SW 1271 (cell line): Measurements from ENCODE around the gene ZNF616.
"Not testable (repeated sequence)": the region's sequence is repeated elsewhere in the genome, so short reads cannot be mapped to it uniquely, and the experiment has no call there.

Experiments used
- DNase-seq, 2 experiments: peaks; one replicate each; lab custom pipeline; 2025; lab: John Stamatoyannopoulos, UW

Gene ZNF616

GRCh38 chr19:52110780-52111179 is 29.0 kb downstream of the ZNF616 start:
- DNase-seq = no peak

GRCh38 chr19:52102782-52103181 is 37.0 kb downstream of the ZNF616 start:
- no peak for DNase-seq

DNA sequence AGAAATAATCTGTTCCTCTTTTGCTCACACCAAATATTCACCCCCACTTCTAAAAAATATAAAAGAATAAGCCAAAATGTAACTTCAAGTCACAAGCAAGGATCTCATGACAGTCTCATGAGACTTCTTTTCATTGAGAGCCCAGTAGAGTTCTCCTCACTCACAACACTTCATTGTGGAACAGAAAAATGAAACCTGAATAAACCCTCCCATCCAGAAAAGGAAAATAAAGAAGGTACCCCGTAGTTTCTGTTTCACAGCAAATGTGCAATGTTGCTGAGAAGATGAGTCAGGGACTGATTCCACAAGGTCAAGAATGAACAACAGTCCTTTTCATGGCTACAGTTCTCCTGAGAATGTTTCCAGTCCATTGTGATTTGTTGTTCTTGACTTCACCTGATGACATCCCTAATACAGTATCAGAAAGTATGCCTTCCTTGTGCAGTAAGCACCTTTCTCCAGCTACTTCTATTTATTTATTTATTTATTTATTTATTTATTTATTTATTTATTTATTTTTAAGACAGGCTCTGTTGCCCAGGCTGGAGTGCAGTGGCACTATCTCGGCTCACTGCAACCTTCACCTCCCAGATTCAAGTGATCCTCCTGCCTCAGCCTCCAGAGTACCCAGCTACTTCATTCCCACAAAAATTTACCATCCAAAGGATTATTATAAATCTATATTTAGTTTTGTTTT is 37.7 kb downstream of the ZNF616 start:
- no peak for DNase-seq

- DNase-seq = no peak
These were observed 40.1 kb downstream of the ZNF616 start for GRCh38 chr19:52099497-52100138.

GRCh38 chr19:52096416-52096815 is 43.3 kb downstream of the ZNF616 start:
- DNase-seq = not testable (repeated sequence)

DNA sequence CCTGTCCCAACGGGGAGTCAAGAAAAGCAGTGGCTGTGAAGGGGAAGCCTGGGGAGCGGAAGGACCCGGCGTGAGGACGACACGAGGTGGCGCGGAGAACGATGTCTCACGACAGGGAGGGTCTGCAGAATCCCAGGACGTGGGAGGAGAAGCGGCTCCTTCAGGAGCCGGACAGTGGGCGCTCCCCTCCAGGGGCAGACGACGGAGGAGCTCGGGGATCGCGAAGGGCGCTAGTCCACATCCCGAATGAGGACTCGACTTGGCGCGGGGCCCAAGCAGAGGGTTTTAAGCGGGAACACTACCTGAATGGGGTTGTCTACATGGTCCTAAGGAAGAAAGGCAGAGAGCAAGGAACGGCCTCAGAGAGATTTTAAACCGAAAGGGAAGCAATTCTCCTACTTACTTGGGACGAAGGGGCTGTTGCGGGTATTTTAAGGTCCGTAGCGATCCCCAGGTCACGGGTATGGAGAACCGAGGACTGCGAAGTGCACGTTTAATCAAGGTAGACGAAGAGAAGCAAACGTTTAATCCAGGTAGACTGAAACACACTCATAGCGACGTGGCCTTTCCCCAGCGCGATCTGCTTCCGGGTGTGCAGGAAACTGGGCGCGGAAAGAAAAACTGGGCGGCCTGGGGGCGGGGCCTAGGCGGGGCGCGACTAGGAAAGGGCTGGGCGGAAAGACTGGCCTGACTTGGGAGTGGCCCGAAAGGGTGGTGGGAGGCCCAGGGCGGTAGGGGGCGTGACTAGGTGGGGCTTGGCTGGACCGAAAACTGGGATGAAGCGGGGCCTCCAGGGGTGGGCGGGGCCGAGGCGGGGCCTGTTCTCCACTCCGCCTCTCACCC is 44.3 kb downstream of the ZNF616 start, which contains the start of gene ZNF841:
Gene ZNF841 (minus strand): TSS at position 594 of the 843 bp plus-strand sequence. CDS start 10,964 bp downstream, outside the sequence.
- DNase-seq = peak; percentile 16 to 70

DNA sequence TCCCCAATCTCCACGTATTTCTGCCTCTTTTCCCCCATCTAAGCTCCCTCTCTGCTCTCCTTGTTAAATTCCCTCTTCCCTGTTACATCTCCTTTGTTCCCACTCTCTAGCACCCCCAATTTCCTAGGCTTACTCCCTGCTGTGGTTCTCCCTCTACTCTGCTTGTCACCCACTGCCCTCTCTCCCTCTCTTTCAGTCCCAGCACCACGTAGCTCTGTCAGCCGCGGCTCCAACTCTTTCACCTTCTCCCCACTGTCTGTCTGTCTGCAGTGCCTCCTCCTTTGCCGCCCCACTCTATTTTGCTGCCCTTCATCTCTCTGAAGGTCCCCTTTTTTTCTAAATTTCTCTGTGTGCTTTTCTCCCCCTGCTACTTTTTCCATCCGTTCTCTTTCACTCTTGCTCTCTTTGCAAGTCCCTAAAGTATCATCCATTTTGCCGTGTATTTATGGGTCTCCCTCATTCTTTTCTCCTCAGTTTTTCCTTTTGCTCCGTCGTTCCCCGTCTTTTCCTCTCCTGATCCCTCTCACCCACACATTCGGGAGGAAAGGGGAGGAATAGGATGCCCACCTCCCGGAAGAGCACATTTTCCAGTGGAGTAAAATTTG is 45.1 kb downstream of the ZNF616 start:
- no peak for DNase-seq

- peak in 1 of 2 experiments; percentile 5 for DNase-seq
These were observed 53.3 kb downstream of the ZNF616 start for GRCh38 chr19:52086481-52086880.

DNA sequence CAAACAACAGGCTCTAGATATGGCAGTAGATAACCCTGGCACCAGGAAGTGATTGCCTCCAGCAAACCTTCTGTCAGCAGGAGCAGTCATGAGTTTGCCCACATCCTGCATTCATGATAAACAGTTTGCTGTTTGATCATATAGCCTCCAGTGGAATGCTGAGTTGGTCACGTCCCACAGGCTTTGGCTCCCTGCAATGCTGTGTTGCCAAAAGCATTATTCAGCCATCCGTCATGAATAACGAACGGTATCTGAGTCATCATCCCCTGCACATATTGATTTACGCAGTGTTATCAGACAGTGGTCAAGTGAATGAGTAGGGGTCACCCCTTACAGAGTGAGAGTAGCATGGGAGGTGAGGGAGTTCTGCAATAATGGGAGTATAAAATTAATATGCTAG is 69.2 kb downstream of the ZNF616 start:
- no peak for DNase-seq

DNA sequence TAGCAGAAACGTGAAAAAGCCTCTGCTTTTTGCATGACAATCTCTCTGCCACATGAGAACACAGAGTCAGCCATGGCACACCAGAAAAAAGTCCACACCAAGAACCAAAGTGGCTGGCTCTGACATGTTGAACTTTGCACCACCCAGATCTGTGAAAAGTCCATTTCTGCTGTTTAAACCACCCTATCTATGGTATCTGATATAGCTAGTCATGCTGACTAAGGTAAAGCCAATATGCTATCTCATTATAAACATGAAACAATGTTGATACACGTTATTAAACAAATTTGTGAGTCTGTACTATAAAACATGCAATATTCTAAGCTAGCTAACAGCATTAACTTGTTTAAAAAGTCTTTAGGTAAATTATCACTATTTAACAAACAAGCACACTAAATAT is 70.1 kb downstream of the ZNF616 start:
- DNase-seq = no peak

DNA sequence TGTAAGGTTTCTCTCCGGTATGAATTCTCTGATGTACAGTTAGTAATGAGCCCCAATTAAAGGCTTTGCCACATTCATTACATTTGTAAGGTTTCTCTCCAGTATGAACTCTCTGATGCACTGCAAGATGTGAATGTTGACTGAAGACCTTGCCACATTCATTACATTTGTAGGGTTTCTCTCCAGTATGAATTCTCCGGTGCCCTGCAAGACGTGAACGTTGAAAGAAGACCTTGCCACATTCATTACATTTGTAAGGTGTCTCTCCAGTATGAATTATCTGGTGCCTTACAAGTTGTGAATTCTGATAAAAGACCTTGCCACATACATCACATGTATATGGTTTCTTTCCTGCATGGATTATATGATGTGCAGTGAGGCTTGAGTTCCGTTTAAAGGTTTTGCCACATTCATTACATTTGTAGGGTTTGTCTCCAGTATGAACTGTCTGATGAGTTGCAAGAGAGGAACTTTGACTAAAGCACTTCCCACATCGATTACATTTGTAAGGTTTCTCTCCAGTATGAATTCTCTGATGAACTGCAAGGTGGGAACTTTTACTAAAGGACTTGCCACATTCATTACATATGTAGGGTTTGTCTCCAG is 73.4 kb downstream of the ZNF616 start:
- no peak for DNase-seq

DNA sequence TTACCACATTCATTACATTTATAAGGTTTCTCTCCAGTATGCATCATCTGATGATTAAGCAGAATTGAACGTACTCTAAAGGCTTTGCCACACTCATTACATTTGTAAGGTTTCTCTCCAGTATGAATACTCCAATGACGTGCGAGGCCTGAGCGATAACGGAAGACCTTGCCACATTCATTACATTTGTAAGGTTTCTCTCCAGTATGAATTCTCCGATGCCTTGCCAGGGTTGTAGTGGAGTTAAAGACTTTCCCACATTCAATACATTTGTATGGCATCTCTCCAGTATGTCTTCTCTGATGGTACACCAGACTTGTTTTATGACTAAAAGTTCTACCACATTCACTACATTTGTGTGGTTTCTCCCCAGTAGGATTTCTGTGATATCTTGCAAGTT is 74.3 kb downstream of the ZNF616 start:
- no peak for DNase-seq
